OCI-LY3 (cell line): ENCODE measurements around the gene SCUBE1.

Experiments
- EZH2phosphoT487 ChIP-seq: fragments of 200-600 bp; shearing (Covaris generic); IDR thresholded peaks from 2 replicates; pipeline ENCODE4 v1.6.1; 2018; ENCODE audit warnings: antibody characterized with exemption, mixed run types, low read depth
- TF ChIP-seq, protein P1 (sequence below): fragments of 200-600, 300-600 bp; sonication (generic); IDR thresholded peaks from 2 replicates; pipeline ENCODE4 v1.5.1; 2014; ENCODE audit warnings: antibody characterized with exemption, low read length, low read depth

DNA sequence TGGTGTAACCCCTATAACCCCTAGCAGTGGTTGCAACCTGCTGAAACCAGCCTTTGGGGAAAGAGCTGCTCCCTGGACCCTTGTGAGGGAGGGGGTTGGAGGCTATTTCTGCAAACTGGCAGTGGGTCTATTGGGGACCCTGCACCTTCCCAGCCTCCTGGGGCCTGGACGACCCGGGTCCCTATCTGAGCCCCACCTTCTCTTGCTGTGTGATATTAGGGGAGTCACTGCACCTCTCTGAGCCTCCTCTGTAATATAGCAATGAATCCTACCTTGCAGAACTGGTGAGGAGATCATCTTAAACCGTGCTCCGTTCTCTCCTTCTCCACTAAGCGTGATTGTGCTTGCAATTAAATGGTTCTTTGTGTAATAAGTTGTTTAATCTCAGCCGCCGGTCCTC is 44.6 kb upstream of the SCUBE1 start:
- TF ChIP-seq, protein P1, sequence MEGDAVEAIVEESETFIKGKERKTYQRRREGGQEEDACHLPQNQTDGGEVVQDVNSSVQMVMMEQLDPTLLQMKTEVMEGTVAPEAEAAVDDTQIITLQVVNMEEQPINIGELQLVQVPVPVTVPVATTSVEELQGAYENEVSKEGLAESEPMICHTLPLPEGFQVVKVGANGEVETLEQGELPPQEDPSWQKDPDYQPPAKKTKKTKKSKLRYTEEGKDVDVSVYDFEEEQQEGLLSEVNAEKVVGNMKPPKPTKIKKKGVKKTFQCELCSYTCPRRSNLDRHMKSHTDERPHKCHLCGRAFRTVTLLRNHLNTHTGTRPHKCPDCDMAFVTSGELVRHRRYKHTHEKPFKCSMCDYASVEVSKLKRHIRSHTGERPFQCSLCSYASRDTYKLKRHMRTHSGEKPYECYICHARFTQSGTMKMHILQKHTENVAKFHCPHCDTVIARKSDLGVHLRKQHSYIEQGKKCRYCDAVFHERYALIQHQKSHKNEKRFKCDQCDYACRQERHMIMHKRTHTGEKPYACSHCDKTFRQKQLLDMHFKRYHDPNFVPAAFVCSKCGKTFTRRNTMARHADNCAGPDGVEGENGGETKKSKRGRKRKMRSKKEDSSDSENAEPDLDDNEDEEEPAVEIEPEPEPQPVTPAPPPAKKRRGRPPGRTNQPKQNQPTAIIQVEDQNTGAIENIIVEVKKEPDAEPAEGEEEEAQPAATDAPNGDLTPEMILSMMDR, result no peak
- TF ChIP-seq EZH2phosphoT487, result no peak
